KBM-7 (cell line): Measurements from ENCODE around the gene INHBE.
"Not testable (repeated sequence)": the region's sequence is repeated elsewhere in the genome, so short reads cannot be mapped to it uniquely, and the experiment has no call there.

Experiments
- DNase-seq: peaks from one replicate; pipeline ENCODE4 v3.0.0-alpha.2; 2015
- in situ Hi-C: fragments of 300-500 bp; cut with MboI; formaldehyde crosslinking; loops from 2 replicates; pipeline ENCODE4 v1.14.3; 2020; ENCODE audit warnings: low sequenced_read_pairs, low pct_unique_long_range_greater_than_20kb, mixed read lengths

Gene INHBE

DNA sequence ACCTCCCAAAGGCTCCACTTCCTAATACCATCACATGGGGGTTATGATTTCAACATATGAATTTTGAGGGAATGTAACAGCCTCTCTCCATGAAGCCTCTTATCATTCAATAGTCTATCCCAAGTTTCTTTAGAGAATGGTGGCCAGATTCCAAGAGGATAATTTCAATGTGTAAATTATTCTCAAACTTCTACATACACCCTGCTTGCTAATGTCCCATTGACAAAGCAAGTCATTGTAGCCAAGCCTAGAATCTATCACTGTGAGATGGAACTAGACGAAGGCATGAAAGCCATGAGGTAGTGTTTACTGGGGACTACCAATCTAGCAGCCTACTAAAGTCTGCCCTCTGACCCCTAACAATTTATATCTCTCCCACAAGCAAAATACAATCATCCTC is 16.7 kb upstream of the INHBE start:
- no peak for DNase-seq
- in situ Hi-C loops: no loop called here

DNA sequence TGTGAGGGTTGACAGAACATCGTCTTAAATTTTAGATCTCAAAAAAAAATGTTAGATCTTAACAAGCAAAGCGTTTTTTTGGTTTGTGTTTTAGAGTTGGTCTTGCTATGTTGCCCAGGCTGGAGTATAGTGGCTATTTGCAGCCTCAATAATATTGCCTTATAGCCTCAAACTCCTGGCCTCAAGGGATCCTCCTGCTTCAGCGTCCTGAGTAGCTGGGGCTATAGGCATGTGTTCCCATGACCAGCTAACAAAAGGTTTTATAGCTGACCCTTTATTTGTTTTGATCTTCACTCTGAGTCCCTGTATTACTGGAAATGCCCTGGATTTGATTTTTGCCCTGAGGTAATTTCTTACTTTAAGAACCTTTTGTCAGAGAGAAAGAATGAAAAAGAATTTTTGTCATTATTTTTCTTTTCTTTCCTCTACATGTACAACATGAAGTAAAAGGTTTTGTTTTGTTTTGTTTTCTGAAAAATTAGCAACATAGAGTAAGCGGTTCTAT is 15.3 kb upstream of the INHBE start:
- in situ Hi-C loops: no loop called here
- DNase-seq: no peak

DNA sequence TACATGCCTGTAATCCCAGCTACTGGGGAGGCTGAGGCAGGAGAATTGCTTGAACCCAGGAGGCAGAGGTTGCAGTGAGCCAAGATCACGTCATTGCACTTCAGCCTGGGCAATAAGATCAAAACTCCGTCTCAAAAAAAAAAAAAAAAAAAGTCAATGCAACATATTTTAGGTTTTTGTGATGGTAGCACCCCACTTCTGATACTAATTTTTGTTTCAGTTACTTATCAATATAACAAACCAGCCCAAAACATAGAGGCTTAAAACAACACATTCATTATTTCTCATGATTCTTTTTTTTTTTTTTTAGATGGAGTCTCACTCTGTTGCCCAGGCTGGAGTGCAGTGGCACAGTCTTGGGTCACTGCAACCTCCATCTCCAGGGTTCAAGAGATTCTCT is 13.7 kb upstream of the INHBE start:
- in situ Hi-C loops, DNase-seq: not testable (repeated sequence)

DNA sequence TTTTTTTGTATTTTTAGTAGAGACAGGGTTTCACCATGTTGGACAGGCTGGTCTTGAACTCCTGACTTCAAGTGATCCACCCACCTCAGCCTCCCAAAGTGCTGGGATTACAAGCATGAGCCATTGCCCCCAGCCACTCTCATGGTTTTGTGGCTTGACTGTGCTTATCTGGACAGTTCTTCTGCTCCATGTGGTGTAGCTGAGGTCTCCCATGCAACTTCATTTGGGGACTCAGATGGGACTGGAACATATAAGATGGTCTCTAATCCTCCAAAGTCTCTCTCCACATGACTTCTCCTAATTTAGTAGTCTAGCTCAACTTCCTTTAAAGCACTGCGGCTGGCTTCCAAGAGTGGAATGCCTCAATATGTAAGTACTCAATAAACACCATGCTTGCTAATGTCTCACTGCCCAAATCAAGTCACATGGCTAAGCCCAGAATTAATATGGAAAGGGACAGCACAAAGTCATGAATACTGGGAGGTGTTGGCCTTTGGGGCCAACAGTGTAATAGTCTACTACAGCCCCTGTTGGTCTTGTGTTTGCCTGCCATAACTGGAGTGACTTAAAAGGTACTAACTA is 13.2 kb upstream of the INHBE start:
- no peak for DNase-seq
- in situ Hi-C loops: no loop called here

DNA sequence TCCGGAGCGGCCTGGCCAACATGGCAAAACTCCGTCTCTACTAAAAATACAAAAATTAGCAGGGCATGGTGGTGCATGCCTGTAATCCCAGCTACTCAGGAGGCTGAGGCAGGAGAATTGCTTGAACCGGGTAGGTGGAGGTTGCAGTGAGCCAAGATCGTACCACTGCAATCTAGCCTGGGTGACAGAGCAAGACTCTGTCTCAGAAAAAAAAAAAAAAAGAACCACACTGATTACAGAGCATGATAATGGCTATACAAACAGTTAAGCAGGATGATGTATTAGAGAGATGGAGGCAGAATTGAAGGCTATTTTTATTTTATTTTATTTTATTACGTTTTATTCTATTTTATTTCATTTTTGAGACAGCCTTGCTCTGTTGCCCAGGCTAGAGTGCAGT is 10.8 kb upstream of the INHBE start:
- in situ Hi-C loops, DNase-seq: not testable (repeated sequence)

DNA sequence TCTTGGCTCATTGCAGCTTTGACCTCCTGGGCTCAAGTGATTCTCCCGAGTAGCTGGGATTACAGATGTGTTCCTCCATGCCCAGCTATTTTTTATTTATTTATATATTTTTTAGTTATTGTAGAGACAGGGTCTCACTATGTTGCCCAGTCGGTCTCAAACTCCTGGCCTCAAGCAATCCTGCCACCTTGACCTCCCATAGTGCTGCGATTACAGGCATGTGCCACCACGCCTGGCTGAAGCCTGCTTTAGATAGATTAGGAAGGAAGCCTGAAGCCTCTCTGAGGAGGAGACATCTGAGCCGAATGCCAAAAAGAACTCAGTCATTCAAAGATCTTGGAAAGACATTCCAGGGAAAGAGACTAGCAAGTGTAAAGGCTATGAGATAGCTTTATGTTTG is 10.4 kb upstream of the INHBE start:
- no peak for DNase-seq
- in situ Hi-C loops: no loop called here

DNA sequence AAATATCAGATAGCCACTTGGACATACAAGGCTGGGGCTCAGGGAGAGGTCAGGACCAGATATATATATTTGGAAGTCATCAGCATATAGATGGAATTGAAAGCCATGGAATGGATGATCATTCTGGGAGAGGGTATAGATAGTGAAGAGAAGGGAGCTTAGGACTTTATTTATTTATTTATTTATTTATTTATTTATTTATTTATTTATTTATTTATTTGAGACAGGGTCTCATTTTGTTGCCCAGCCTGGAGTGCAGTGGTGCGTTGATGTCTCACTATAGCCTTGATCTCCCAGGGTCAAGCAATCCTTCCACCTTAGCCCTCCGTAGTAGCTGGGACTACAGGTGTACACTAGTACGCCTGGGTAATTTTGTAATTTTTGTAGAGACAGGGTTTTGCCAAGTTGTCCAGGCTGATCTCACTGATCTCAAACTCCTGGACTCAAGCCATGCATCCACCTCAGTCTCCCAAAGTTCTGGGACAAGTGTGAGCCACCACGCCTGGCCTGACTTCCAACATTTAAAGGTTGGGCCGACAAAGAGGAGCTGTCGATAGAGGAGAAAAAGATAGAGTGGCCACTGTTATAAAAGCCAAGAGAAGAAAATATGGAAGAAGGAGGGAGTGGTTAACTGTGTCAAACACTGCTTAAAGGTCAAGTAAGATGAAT is 8.7 kb upstream of the INHBE start:
- DNase-seq: no peak
- in situ Hi-C loops: no loop called here

DNA sequence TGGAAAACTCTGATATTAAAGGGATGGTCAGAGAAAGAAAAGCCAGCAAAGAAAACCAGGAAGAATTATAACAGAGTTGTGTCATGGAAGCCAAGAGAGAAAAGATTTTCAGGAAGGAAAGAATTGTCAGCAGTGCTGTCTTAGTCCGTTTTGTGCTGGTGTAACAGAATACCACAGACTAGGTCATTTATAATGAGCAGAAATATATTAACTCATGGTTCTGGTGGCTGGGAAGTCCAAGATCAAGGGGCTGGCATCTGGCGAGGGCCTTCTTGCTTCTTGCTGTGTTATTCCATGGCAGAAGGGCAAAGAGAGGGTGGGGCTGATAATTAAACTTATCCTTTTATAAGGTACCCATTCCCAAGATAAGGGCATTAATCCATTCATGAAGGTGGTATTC is 6.4 kb upstream of the INHBE start:
- no peak for DNase-seq
- in situ Hi-C loops: no loop called here

DNA sequence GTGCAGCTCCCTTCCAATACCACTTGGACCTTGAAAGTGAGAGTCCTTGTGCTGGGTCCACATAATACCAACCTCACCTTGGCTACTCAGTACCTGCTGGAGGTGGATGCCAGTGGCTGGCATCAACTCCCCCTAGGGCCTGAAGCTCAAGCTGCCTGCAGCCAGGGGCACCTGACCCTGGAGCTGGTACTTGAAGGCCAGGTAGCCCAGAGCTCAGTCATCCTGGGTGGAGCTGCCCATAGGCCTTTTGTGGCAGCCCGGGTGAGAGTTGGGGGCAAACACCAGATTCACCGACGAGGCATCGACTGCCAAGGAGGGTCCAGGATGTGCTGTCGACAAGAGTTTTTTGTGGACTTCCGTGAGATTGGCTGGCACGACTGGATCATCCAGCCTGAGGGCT is 5.7 kb upstream of the INHBE start:
- in situ Hi-C loops: no loop called here
- DNase-seq: no peak

DNA sequence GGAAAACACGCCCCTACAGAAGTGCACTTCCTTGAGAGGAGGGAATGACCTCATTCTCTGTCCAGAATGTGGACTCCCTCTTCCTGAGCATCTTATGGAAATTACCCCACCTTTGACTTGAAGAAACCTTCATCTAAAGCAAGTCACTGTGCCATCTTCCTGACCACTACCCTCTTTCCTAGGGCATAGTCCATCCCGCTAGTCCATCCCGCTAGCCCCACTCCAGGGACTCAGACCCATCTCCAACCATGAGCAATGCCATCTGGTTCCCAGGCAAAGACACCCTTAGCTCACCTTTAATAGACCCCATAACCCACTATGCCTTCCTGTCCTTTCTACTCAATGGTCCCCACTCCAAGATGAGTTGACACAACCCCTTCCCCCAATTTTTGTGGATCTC is 5.0 kb upstream of the INHBE start:
- no peak for DNase-seq
- in situ Hi-C loops: no loop called here

DNA sequence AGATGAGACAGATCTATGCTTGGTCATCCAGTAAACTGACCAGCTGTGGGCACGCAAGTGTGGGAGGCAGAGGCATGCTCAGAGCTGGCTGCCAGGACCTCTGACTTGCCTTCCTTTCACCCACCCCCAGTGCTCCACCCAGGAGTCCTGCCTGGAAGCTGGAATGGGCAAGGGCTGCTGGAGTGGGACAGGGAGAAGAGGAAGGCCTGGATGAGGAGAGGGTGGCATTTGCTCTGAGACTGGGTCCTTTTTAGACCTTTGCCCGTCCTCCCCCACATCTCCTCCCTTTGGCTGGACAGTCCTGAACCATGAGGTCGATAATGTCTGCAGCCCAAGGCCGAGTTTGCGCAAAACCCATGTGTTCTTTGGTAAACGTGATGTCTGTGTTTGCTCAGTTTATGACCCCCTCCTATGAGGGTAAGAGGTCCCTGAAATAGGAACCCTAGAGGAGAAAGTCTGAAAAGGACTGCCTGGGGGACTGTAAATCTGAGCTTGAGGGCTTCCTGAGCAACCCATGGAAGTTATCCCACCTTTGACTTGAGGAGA is 3.8 kb upstream of the INHBE start:
- no peak for DNase-seq
- in situ Hi-C loops: no loop called here

DNA sequence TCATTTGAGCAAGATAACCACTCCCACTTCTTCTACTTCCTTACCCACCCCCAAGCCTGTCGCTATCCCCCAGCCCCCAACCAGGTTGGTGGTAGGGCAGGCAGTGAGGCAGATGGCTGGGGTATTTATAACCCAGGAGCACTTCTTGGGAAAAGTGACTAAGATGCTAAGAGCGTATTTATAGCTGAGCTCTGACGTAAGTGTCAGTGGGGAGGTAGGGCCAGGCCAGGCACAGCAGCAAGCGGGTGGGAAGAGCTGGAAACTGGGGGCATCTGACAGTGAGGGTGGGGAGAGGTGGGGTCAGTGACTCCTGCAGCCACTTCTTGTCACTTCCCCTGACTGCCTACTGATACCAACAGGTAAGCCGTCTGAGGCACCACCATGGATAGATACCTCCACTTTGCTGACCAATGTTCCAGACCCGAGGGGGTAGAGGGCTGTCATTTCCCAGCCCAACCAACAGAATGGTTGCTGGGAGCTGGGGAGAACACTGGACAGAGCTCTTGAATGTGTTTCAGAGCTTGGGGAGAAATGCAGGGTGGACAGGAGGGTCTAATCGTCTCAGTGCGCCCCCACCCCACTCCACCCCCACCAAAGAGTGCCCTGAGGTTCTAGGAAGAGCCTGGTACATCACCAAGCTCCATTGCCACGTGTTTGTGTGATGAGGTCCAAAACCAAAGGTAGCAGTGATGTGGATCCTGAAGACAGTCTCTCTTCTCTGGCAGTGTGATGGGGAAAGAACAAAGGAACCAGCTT is 2.7 kb upstream of the INHBE start:
- in situ Hi-C loops: no loop called here
- DNase-seq: peak; percentile 68

DNA sequence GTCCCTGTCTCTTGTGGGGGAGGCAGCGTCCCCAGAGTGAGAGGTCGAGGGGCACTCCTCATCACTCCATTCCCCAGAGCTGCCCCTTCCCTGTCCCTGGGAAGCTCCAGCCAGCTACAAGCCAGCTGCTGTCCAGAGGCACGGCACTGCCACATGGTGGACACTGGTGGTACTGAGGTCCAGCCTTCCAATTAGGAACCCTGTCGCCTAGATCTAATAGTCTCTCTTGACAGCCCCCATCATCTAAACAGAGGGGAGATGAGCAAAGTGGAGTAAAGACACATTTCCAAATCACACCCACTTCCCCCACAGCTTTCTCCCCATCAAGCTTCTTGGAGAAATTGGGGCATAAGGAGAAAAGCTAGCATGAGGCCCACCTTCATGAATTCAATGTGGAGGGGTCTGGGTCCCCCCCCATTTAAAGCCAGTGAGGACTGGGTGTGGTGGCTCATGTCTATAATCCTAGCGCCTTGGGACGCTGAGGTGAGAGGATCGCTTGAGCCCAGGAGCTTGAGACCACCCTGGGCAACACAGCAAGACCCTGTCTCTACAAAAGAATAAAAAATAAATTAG is 2.1 kb upstream of the INHBE start:
- DNase-seq: peak; percentile 72
- in situ Hi-C loops: no loop called here

DNA sequence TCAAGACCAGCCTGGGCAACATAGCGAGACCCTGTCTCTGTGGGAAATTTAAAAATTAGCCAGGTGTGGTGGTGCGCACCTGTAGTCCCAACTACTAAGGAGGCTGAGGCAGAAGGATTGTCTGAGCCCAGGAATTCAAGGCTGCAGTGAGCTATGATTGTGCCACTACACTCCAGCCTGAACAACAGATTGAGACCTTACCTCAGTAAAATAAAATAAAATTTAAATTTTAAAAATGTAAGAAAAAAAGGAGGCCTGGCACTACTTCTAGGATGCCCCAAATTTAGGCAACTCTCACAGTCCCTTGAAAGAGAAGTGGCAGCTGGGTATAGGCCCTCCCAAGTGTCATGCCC is 918 bp upstream of the INHBE start:
- in situ Hi-C loops: no loop called here
- no peak for DNase-seq

DNA sequence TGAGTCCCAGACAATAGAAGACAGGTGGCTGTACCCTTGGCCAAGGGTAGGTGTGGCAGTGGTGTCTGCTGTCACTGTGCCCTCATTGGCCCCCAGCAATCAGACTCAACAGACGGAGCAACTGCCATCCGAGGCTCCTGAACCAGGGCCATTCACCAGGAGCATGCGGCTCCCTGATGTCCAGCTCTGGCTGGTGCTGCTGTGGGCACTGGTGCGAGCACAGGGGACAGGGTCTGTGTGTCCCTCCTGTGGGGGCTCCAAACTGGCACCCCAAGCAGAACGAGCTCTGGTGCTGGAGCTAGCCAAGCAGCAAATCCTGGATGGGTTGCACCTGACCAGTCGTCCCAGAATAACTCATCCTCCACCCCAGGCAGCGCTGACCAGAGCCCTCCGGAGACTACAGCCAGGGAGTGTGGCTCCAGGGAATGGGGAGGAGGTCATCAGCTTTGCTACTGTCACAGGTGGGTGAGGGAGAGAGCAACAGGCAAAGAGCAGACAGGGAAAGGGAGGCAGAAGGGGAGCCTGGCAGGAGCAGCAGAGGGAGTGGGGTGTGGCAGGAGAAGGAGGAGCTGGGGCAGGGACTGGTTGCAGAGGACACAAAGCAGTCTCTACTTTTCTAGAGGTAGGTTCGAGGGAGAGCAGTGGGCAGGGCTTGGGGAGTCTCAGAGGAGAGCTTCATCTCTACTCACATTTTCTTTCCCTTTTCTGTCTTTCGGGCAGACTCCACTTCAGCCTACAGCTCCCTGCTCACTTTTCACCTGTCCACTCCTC is 452 bp downstream of the INHBE start:
- DNase-seq: no peak
- in situ Hi-C loops: no loop called here

DNA sequence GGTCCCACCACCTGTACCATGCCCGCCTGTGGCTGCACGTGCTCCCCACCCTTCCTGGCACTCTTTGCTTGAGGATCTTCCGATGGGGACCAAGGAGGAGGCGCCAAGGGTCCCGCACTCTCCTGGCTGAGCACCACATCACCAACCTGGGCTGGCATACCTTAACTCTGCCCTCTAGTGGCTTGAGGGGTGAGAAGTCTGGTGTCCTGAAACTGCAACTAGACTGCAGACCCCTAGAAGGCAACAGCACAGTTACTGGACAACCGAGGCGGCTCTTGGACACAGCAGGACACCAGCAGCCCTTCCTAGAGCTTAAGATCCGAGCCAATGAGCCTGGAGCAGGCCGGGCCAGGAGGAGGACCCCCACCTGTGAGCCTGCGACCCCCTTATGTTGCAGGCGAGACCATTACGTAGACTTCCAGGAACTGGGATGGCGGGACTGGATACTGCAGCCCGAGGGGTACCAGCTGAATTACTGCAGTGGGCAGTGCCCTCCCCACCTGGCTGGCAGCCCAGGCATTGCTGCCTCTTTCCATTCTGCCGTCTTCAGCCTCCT is 1.1 kb downstream of the INHBE start:
- in situ Hi-C loops: no loop called here
- DNase-seq: peak; percentile 72

DNA sequence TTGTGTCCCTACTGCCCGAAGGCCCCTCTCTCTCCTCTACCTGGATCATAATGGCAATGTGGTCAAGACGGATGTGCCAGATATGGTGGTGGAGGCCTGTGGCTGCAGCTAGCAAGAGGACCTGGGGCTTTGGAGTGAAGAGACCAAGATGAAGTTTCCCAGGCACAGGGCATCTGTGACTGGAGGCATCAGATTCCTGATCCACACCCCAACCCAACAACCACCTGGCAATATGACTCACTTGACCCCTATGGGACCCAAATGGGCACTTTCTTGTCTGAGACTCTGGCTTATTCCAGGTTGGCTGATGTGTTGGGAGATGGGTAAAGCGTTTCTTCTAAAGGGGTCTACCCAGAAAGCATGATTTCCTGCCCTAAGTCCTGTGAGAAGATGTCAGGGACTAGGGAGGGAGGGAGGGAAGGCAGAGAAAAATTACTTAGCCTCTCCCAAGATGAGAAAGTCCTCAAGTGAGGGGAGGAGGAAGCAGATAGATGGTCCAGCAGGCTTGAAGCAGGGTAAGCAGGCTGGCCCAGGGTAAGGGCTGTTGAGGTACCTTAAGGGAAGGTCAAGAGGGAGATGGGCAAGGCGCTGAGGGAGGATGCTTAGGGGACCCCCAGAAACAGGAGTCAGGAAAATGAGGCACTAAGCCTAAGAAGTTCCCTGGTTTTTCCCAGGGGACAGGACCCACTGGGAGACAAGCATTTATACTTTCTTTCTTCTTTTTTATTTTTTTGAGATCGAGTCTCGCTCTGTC is 1.8 kb downstream of the INHBE start:
- in situ Hi-C loops: no loop called here
- no peak for DNase-seq

DNA sequence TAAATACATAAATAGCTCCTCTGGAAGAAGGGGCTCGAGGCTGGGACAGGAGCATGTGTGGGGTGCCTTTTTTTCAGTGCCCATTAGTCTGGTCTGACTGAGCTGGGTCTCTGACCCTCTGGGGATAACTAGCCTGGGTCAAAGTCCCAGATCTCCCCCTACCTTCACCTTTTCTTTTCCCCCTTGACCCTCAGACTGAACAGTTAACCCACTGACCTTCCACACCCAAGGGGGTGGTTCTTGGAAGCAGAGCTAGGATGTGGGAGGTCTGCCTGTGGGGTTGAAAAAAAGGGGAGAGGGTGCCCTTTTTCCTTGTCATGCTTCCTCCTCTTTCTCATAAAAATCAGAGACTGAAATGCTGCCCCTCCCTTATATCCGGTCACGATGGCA is 3.6 kb downstream of the INHBE start:
- DNase-seq: no peak
- in situ Hi-C loops: no loop called here
